ENCODE measurements around the gene MGARP. TPM values are rescaled to one million over a fixed set of nuclear protein-coding genes. Genes with fewer than 3 reads are reported as not detected.
A peak's percentile ranks its signal among the peaks of the same experiment; 100 is the strongest.
"Not testable (repeated sequence)": the region's sequence is repeated elsewhere in the genome, so short reads cannot be mapped to it uniquely, and the experiment has no call there.

The MGARP gene
- polyA plus RNA-seq, 4 donors: 0.52 to 0.79 (median 0.62) TPM

- no peak for DNase-seq (ENCODE audit: low read depth in 4 of 4, low spot score in 3 of 4)
Measured at GRCh38 chr4:139297001-139297410, 17.0 kb upstream of the MGARP start.

GRCh38 chr4:139295942-139296299 lies 15.9 kb upstream of the MGARP start:
- no peak for DNase-seq (ENCODE audit: low read depth in 4 of 4, low spot score in 3 of 4)

GRCh38 chr4:139295206-139295941 lies 15.3 kb upstream of the MGARP start:
- peak; percentile 87 to 92 (median 90) for DNase-seq (ENCODE audit: low read depth in 4 of 4, low spot score in 3 of 4)

- no peak for DNase-seq (ENCODE audit: low read depth in 4 of 4, low spot score in 3 of 4)
Measured at GRCh38 chr4:139286186-139286698, 6.2 kb upstream of the MGARP start.

GRCh38 chr4:139282721-139283075 lies 2.7 kb upstream of the MGARP start:
- DNase-seq (ENCODE audit: low read depth in 4 of 4, low spot score in 3 of 4): no peak

- no peak for DNase-seq (ENCODE audit: low read depth in 4 of 4, low spot score in 3 of 4)
Measured at GRCh38 chr4:139282065-139282720, 2.2 kb upstream of the MGARP start.

GRCh38 chr4:139278912-139279759 lies 889 bp downstream of the MGARP start:
- DNase-seq (ENCODE audit: low read depth in 4 of 4, low spot score in 3 of 4): peak in 1 of 4 donors; percentile 14

GRCh38 chr4:139278485-139278884 lies 1.5 kb downstream of the MGARP start:
- DNase-seq (ENCODE audit: low read depth in 4 of 4, low spot score in 3 of 4): peak in 1 of 4 donors; percentile 3

- DNase-seq (ENCODE audit: low read depth in 4 of 4, low spot score in 3 of 4): no peak
Measured at GRCh38 chr4:139275281-139275735, 4.7 kb downstream of the MGARP start.

- DNase-seq (ENCODE audit: low read depth in 4 of 4, low spot score in 3 of 4): no peak
Measured at GRCh38 chr4:139274790-139275189, 5.2 kb downstream of the MGARP start.

- no peak for DNase-seq (ENCODE audit: low read depth in 4 of 4, low spot score in 3 of 4)
Measured at GRCh38 chr4:139273835-139274234, 6.2 kb downstream of the MGARP start.

GRCh38 chr4:139267301-139267700 lies 12.7 kb downstream of the MGARP start:
- DNase-seq (ENCODE audit: low read depth in 4 of 4, low spot score in 3 of 4): no peak

GRCh38 chr4:139266583-139267257 lies 13.3 kb downstream of the MGARP start:
- peak in 2 of 4 donors; percentile 28 to 41 for DNase-seq (ENCODE audit: low read depth in 4 of 4, low spot score in 3 of 4)

GRCh38 chr4:139266208-139266582 lies 13.8 kb downstream of the MGARP start:
- DNase-seq (ENCODE audit: low read depth in 4 of 4, low spot score in 3 of 4): no peak

- DNase-seq (ENCODE audit: low read depth in 4 of 4, low spot score in 3 of 4): no peak
Measured at GRCh38 chr4:139265654-139266053, 14.4 kb downstream of the MGARP start.

- DNase-seq (ENCODE audit: low read depth in 4 of 4, low spot score in 3 of 4): no peak
Measured at GRCh38 chr4:139256349-139256748, 23.7 kb downstream of the MGARP start.

GRCh38 chr4:139255581-139255980 lies 24.4 kb downstream of the MGARP start:
- not testable (repeated sequence) for DNase-seq (ENCODE audit: low read depth in 4 of 4, low spot score in 3 of 4)

- no peak for DNase-seq (ENCODE audit: low read depth in 4 of 4, low spot score in 3 of 4)
Measured at GRCh38 chr4:139253713-139254112, 26.3 kb downstream of the MGARP start.

- DNase-seq (ENCODE audit: low read depth in 4 of 4, low spot score in 3 of 4): no peak
Measured at GRCh38 chr4:139253046-139253445, 27.0 kb downstream of the MGARP start.

GRCh38 chr4:139247700-139248238 lies 32.3 kb downstream of the MGARP start:
- DNase-seq (ENCODE audit: low read depth in 4 of 4, low spot score in 3 of 4): no peak
